GM21381 (cell line): ENCODE measurements around the gene ARHGAP28.

Experiments used
- ATAC-seq: cut with Tn5 transposase; IDR thresholded peaks from one replicate; pipeline ENCODE4 v1.9.1; 2021; ENCODE audit warnings: mild to moderate bottlenecking, moderate library complexity; ENCODE audit not compliant: unreplicated experiment

ARHGAP28 gene

GRCh38 chr18:6859676-6860422 lies 130.3 kb downstream of the ARHGAP28 start:
- no peak for ATAC-seq

GRCh38 chr18:6860804-6861448 lies 131.4 kb downstream of the ARHGAP28 start:
- no peak for ATAC-seq

DNA sequence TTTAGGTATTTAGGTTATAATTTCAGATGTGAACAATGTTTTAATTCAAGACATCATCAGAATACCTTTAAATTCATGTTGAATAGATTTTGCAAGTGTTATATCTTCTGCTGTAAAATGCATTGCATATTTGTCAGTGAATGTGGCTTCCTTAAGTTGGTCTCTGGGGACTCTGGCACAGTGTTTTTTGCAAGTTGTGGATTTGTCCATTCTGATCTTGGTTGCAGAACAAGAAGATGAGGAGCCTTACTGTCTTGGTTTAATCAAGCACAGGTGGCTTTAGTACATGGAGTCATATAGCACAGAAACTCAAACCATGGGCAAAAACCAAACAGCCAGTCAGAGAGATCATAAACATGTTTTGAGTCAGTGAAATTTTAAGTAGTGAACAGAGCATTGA lies 135.7 kb downstream of the ARHGAP28 start:
- ATAC-seq: no peak

DNA sequence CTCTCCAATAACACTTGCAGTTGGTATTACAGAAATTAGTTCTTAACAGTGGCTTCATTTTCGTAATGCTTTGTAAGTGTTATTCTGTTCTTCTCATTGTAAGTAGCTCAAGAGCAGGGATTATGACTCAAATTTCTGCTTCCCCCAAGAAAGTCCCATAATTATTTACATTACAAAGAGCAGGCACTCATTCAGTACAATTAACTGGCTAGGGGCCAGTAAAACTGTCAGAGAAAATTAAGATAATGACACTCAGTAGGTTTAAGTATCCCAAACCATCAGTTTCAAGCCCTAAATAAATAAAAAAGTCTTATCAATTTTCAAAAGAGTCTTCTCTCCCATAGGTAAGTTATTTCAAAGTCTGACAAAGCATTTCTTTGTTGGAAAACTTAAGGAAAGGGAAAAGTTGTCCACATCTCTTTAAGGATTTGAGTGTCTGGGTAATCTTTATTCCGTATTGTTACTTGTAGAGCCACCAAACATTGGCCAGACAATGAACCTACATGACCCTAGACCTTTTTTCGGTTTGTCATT lies 137.1 kb downstream of the ARHGAP28 start:
- ATAC-seq: no peak

DNA sequence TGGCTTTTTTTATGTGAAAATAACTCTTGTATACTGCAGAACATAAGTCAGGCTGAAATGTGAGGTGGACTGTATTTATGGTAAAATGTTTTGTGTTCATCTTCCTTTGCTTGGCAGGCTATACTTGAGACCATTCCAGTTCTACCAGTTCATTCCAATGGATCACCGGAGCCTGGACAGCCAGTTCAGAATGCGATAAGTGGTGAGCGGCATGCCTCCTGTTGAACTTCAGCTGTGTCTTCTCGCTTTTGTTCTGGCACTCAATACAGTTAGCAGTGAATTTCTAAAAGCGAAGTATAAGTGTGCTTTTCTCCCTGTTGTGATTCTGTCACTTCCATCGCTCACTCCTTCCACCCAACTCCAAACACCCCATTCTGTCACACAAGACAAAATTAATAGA lies 138.5 kb downstream of the ARHGAP28 start:
- no peak for ATAC-seq

DNA sequence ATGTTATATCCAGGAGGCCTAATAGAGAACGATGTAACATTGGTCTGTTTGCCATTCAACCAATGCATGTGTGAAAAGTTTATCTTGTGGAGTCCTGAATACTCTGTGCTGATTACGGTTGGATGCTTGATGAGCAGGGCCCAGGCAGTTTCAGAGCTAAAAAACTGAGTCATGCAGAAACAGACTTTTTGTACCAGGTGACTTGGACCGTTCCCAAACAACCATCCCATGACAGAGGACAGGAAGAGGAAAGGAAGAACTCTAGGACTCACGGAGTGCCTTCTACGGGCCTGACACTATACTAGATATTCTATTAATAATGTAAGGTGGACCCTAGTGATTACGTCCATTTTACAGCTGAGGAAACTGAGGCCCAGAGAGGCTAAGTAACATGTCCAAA lies 142.1 kb downstream of the ARHGAP28 start:
- ATAC-seq: no peak

DNA sequence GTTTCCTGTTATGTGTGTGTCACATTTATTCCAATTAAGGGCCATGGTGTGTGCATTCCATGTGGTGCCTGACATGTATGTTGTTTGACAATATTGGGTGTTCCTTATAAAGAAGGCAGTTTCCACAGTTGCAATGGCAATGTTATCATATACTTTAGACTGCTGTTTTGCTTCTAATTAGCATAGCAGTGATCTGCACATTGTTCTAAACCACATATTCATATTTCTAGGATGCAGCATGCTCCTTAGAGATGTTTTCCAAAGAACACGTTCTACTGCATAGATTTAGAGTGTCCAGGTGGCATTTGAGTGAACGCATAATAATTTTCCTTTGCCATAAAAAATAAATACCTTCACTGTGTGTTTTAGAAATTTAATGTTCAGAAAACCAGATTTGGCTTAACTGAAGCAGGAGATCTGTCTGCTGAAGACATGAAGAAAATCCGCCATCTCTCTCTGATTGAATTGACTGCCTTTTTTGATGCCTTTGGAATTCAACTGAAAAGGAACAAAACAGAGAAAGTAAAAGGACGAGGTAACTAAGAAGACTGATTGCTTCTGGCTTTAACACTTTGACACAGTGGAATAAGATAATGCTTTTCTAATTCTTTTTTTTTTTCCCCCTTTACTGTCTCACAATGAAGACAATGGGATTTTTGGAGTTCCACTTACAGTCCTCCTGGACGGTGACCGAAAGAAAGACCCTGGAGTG lies 143.7 kb downstream of the ARHGAP28 start:
- no peak for ATAC-seq

- no peak for ATAC-seq
These were observed 144.8 kb downstream of the ARHGAP28 start for GRCh38 chr18:6874315-6874714.

DNA sequence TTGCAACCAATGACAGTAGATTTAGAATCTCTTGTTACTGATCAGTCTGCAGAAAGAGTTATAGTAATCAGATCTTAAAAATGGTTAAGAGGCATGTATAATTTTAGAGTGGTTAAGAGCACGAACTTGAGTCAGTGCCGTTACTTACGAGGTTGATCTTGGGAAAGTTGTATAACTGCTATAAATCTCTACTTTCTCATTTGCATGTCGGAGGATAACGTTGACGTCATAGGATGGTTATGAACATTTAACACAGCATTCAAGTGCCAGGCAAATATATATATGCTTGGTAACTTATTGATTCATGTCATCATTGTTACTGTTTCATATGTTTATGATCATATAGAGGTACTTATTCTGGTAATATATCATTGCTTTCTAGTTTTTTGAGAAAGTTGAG lies 146.2 kb downstream of the ARHGAP28 start:
- ATAC-seq: no peak

- ATAC-seq: no peak
These were observed 147.1 kb downstream of the ARHGAP28 start for GRCh38 chr18:6876641-6877041.

DNA sequence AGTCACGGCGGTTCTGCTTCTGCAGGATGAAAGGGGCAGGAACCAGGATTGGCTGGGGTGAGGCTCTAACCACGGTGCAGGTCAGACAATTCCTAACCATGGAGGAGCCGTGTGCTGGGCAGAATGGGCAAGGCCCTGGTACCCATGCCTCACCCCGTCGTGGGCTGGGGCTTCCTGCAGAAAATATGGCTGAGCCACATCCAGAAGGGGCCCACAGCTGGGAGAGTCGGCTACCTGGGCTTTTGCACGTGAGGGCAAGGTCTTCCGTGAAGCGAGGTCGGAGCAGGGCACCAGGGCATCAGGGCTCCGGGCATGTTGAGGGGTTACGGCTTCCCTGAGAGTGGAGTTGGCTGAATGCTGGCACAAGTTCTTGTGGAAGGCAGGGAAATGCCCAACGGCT lies 147.8 kb downstream of the ARHGAP28 start:
- ATAC-seq: no peak

- ATAC-seq: no peak
These were observed 149.2 kb downstream of the ARHGAP28 start for GRCh38 chr18:6878556-6879297.

GRCh38 chr18:6879508-6880195 lies 150.1 kb downstream of the ARHGAP28 start:
- no peak for ATAC-seq

- no peak for ATAC-seq
These were observed 151.7 kb downstream of the ARHGAP28 start for GRCh38 chr18:6881034-6881820.

- no peak for ATAC-seq
These were observed 152.9 kb downstream of the ARHGAP28 start for GRCh38 chr18:6882401-6882800.

DNA sequence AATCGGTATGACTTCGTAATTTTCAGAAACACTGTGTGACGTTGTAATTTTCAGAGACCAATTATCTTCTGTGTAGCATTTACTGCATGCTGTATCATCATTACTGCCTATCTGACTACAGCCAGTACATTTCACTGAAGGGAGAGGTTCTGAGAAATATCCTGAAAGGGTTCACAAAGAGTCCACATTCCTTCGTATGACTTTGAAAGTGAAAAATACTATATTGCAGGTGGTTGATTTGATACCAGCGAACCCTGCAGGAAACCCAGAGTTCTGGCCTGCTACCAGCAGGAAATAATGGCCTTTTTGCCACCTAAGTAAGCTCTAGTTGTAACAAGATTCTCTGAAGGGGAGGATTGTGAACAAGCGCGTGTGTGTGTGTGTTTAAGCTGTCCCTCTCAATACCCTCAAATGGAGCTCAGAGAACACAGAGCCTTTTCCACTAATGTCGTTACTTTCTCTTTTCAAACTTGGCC lies 155.5 kb downstream of the ARHGAP28 start:
- ATAC-seq: no peak

DNA sequence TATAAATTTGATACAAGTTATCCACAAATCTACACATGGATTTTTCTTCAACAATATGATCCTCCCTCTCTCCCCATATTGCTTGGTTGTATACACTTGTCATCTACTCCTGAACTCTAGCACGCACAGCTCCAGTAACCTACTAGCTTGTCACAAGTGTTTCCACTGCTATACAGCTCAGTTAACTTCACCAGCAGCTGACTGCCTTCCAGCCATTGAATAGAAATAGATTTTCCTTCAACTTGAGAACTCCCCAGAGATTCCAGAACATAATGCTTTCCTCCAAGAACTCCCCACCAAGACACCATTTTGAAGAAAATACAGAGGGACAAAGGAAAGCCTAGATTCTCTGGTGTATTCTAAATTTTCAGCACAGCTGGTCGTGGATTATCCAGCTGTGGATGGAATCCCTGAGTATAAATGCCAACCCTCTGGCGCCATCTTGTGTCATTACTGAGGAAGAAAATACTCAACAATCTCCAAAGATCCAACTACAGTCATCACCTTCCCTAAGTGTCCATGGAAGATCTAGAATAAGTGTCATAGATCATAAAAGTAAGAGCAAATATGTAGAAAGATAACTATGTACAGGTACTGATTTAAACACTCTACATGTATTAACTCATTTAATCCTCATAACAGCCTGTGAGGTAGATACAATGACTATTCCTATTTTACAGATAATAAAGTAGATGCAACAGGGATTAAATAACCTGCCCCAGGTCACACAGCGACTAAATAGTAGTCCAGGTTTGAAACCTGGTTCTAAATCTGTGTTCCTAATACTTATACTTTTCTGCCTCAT lies 156.7 kb downstream of the ARHGAP28 start:
- no peak for ATAC-seq

- ATAC-seq: no peak
These were observed 157.3 kb downstream of the ARHGAP28 start for GRCh38 chr18:6886797-6887330.
